RWPE2 (cell line): ENCODE measurements around the gene DARS1.

Source experiments
- ATAC-seq: fragments of 200-7000 bp; cut with Tn5 transposase; 3 replicates; pipeline ENCODE4 v1.9.1; 2021; ENCODE audit warnings: low read depth
- DNase-seq: peaks from one replicate; pipeline ENCODE4 v3.0.0-alpha.2; 2020; ENCODE audit warnings: low spot score
- H3K27ac ChIP-seq: fragments of 450-650 bp; 2 replicates; pipeline ENCODE4 v1.5.1; 2017; ENCODE audit warnings: mild to moderate bottlenecking; ENCODE audit not compliant: poor library complexity, severe bottlenecking
- H3K27me3 ChIP-seq: fragments of 250-450 bp; sonication (Bioruptor Pico); 2 replicates; pipeline ENCODE4 v1.5.1; 2021; ENCODE audit warnings: mild to moderate bottlenecking, moderate library complexity; ENCODE audit not compliant: insufficient read depth, poor library complexity, severe bottlenecking
- H3K36me3 ChIP-seq: fragments of 250-450 bp; sonication (Bioruptor Pico); 2 replicates; pipeline ENCODE4 v1.5.1; 2020; ENCODE audit warnings: low read depth, mild to moderate bottlenecking, moderate library complexity
- H3K4me1 ChIP-seq: fragments of 250-450 bp; sonication (Bioruptor Pico); 2 replicates; pipeline ENCODE4 v1.5.1; 2021; ENCODE audit warnings: mild to moderate bottlenecking, moderate library complexity; ENCODE audit not compliant: insufficient read depth, poor library complexity, severe bottlenecking
- H3K4me3 ChIP-seq: fragments of 250-450 bp; sonication (Bioruptor Pico); 2 replicates; pipeline ENCODE4 v1.5.1; 2021; ENCODE audit warnings: mild to moderate bottlenecking, moderate library complexity; ENCODE audit not compliant: severe bottlenecking
- H3K9me3 ChIP-seq: fragments of 250-450 bp; sonication (Bioruptor Pico); 2 replicates; pipeline ENCODE4 v1.5.1; 2021; ENCODE audit warnings: mild to moderate bottlenecking, moderate library complexity; ENCODE audit not compliant: severe bottlenecking
- TF ChIP-seq, protein P1 (sequence below): fragments of 450-650 bp; IDR thresholded peaks from one replicate; pipeline ENCODE4 v1.5.1; 2017; ENCODE audit warnings: mild to moderate bottlenecking, moderate library complexity; ENCODE audit not compliant: poor library complexity, severe bottlenecking

Gene DARS1

DNA sequence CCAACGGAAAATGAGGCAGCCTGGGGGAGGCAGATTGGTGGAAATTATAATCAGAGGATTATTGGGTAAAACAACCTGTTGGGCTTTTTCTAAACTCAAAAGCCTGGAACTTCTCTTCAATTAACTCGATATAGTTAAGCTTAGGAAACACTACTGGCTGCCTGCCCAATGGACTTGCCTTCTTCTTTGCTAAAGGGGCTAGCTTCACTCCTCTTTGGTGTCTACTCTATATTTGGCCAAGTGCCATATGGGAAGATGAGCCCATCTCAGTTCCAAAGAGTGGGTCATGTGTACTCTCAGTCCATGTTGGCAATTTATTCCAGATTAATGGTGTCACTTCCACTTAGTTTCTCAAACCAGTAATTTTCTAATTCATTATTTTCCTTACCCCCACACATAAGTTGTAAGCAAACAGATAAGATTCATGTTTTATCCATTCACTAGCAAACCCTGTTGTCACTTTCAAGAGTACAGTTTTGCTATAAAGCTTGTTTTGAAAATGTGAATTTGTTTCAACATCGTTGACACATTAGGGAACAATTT, 34.3 kb downstream of the DARS1 start:
- Histone ChIP-seq H3K27ac (no peak overlapping the region), H3K4me1 (peaks cover 23% of the 10 kb centered on the region), H3K4me3 (no peak overlapping the region), H3K27me3 (no peaks in the 10 kb centered on the region), H3K36me3 (peaks cover 29% of the 10 kb centered on the region), H3K9me3 (no peaks in the 10 kb centered on the region)
- TF ChIP-seq, protein P1, sequence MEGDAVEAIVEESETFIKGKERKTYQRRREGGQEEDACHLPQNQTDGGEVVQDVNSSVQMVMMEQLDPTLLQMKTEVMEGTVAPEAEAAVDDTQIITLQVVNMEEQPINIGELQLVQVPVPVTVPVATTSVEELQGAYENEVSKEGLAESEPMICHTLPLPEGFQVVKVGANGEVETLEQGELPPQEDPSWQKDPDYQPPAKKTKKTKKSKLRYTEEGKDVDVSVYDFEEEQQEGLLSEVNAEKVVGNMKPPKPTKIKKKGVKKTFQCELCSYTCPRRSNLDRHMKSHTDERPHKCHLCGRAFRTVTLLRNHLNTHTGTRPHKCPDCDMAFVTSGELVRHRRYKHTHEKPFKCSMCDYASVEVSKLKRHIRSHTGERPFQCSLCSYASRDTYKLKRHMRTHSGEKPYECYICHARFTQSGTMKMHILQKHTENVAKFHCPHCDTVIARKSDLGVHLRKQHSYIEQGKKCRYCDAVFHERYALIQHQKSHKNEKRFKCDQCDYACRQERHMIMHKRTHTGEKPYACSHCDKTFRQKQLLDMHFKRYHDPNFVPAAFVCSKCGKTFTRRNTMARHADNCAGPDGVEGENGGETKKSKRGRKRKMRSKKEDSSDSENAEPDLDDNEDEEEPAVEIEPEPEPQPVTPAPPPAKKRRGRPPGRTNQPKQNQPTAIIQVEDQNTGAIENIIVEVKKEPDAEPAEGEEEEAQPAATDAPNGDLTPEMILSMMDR, result no peak
- no peak for ATAC-seq
- no peak for DNase-seq

GRCh38 chr2:135949451-135950234, 35.8 kb downstream of the DARS1 start:
- H3K9me3 ChIP-seq, result no peaks in the 10 kb centered on the region
- H3K27me3 ChIP-seq, result no peaks in the 10 kb centered on the region
- peaks cover 23% of the 10 kb centered on the region for H3K4me1 ChIP-seq
- H3K36me3 ChIP-seq, result peaks cover 29% of the 10 kb centered on the region
- TF ChIP-seq, protein P1, result no peak
- H3K4me3 ChIP-seq, result no peak overlapping the region
- ATAC-seq, result no peak
- peak overlapping the region; percentile 73 for H3K27ac ChIP-seq
- DNase-seq, result no peak

GRCh38 chr2:135948642-135949355, 36.6 kb downstream of the DARS1 start:
- TF ChIP-seq, protein P1, result no peak
- DNase-seq, result no peak
- peaks cover 23% of the 10 kb centered on the region for H3K4me1 ChIP-seq
- peak overlapping the region; percentile 73 for H3K27ac ChIP-seq
- peaks cover 36% of the 10 kb centered on the region for H3K36me3 ChIP-seq
- no peak overlapping the region for H3K4me3 ChIP-seq
- H3K27me3 ChIP-seq, result no peaks in the 10 kb centered on the region
- no peaks in the 10 kb centered on the region for H3K9me3 ChIP-seq
- peak; percentile 89 for ATAC-seq

- H3K27me3 ChIP-seq, result no peaks in the 10 kb centered on the region
- no peaks in the 10 kb centered on the region for H3K9me3 ChIP-seq
- no peak overlapping the region for H3K4me3 ChIP-seq
- TF ChIP-seq, protein P1, result no peak
- peaks cover 23% of the 10 kb centered on the region for H3K4me1 ChIP-seq
- peak overlapping the region; percentile 73 for H3K27ac ChIP-seq
- ATAC-seq, result no peak
- H3K36me3 ChIP-seq, result peaks cover 38% of the 10 kb centered on the region
- no peak for DNase-seq
Measured at GRCh38 chr2:135948141-135948540, 37.3 kb downstream of the DARS1 start.

DNA sequence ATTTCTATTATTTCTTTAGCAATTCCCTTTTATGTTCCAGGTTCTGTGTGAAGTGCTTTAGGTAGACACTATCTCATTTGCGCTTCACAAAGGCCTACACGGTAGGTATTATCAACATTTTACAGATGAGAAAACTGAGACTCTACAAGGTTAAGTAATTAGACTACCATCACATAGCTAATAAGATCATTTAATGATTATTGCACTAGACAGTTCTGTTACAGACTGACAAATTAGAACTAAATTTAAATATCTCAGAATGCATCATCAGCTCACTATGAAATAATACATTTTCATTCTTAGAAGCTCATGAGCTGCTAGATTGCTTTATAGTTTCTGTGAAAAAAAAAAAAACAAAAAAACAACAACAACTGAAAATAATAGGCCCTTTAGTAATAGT, 37.9 kb downstream of the DARS1 start:
- Histone ChIP-seq H3K4me3 (no peak overlapping the region), H3K27ac (peak overlapping the region; percentile 73), H3K27me3 (no peaks in the 10 kb centered on the region), H3K9me3 (no peaks in the 10 kb centered on the region), H3K36me3 (peaks cover 38% of the 10 kb centered on the region), H3K4me1 (peaks cover 23% of the 10 kb centered on the region)
- no peak for ATAC-seq
- DNase-seq, result no peak
- TF ChIP-seq, protein P1, result no peak
